SK-N-MC (cell line): ENCODE data around the gene FOXS1.

ENCODE experiments used
- EZH2 ChIP-seq: fragments of 200-600 bp; sonication (generic); IDR thresholded peaks from one replicate; pipeline ENCODE4 v1.6.1; 2017; ENCODE audit warnings: antibody characterized with exemption
- FOXP2 ChIP-seq: optimal IDR thresholded peaks from 2 replicates; pipeline ENCODE3; 2011; ENCODE audit warnings: mild to moderate bottlenecking, moderate library complexity; ENCODE audit not compliant: insufficient read depth; ENCODE audit errors: extremely low read length, control extremely low read depth
- POLR2AphosphoS5 ChIP-seq: IDR thresholded peaks from 2 replicates; pipeline ENCODE4 v1.6.1; 2012; ENCODE audit warnings: mild to moderate bottlenecking, low read depth, low read length, borderline replicate concordance

GRCh38 chr20:31875671-31876070 is 30.3 kb upstream of the FOXS1 start:
- TF ChIP-seq POLR2AphosphoS5 = no peak
- TF ChIP-seq EZH2 = no peak
- TF ChIP-seq FOXP2 = no peak
